ENCODE data around the gene MYRIP.

MYRIP gene

GRCh38 chr3:40200692-40201316, 391.4 kb downstream of the MYRIP start:
- no peak for DNase-seq

- DNase-seq = no peak
These were observed 392.4 kb downstream of the MYRIP start for GRCh38 chr3:40201770-40202169.

- no peak for DNase-seq
These were observed 397.1 kb downstream of the MYRIP start for GRCh38 chr3:40206522-40206921.

- DNase-seq = no peak
These were observed 398.4 kb downstream of the MYRIP start for GRCh38 chr3:40207796-40208195.

- no peak for DNase-seq
These were observed 398.8 kb downstream of the MYRIP start for GRCh38 chr3:40208251-40208650.

GRCh38 chr3:40211579-40211978, 402.2 kb downstream of the MYRIP start:
- no peak for DNase-seq

GRCh38 chr3:40213556-40213955, 404.1 kb downstream of the MYRIP start:
- no peak for DNase-seq

GRCh38 chr3:40215015-40215414, 405.6 kb downstream of the MYRIP start:
- DNase-seq = no peak

- DNase-seq = no peak
These were observed 407.1 kb downstream of the MYRIP start for GRCh38 chr3:40216471-40216870.

GRCh38 chr3:40223856-40224255, 414.4 kb downstream of the MYRIP start:
- no peak for DNase-seq

GRCh38 chr3:40224796-40225515, 415.5 kb downstream of the MYRIP start:
- DNase-seq = no peak

GRCh38 chr3:40226636-40227035, 417.2 kb downstream of the MYRIP start:
- DNase-seq = no peak

- DNase-seq = no peak
These were observed 419.5 kb downstream of the MYRIP start for GRCh38 chr3:40228792-40229350.

- DNase-seq = no peak
These were observed 420.0 kb downstream of the MYRIP start for GRCh38 chr3:40229386-40229785.

- no peak for DNase-seq
These were observed 420.6 kb downstream of the MYRIP start for GRCh38 chr3:40229963-40230362.

GRCh38 chr3:40230382-40230781, 421.0 kb downstream of the MYRIP start:
- DNase-seq = no peak

- no peak for DNase-seq
These were observed 423.2 kb downstream of the MYRIP start for GRCh38 chr3:40232626-40233025.

- DNase-seq = no peak
These were observed 427.8 kb downstream of the MYRIP start for GRCh38 chr3:40237159-40237558.

GRCh38 chr3:40237889-40238571, 428.6 kb downstream of the MYRIP start:
- DNase-seq = no peak

GRCh38 chr3:40240921-40241320, 431.5 kb downstream of the MYRIP start:
- no peak for DNase-seq

- no peak for DNase-seq
These were observed 432.8 kb downstream of the MYRIP start for GRCh38 chr3:40242216-40242615.

- DNase-seq = no peak
These were observed 433.2 kb downstream of the MYRIP start for GRCh38 chr3:40242638-40243037.

- no peak for DNase-seq
These were observed 433.6 kb downstream of the MYRIP start for GRCh38 chr3:40243056-40243455.
